GM12891 (cell line): ENCODE data around the gene VARS2.
A peak's percentile ranks its signal among the peaks of the same experiment; 100 is the strongest.
"Not testable (repeated sequence)": the region's sequence is repeated elsewhere in the genome, so short reads cannot be mapped to it uniquely, and the experiment has no call there.

Source experiments
- DNase-seq: peaks from one replicate; pipeline ENCODE4 v3.0.0; 2011; ENCODE audit warnings: low spot score; ENCODE audit not compliant: insufficient read length
- FAIRE-seq: peaks from 2 replicates; lab custom pipeline; 2011; peaks lifted over from hg19 to GRCh38; lab: Jason Lieb, UNC
- PAX5 ChIP-seq: IDR thresholded peaks from 2 replicates; pipeline ENCODE4 v1.6.1; 2011; ENCODE audit warnings: low read length, moderate library complexity, mild to moderate bottlenecking; ENCODE audit not compliant: insufficient read depth, severe bottlenecking
- POLR2A ChIP-seq: IDR thresholded peaks from 2 replicates; pipeline ENCODE4 v1.6.1; 2011; ENCODE audit warnings: low read depth, low read length, control low read depth
- POLR2AphosphoS5 ChIP-seq: IDR thresholded peaks from 2 replicates; pipeline ENCODE4 v1.6.1; 2011; ENCODE audit warnings: low read depth, low read length, control low read depth
- POU2F2 ChIP-seq: IDR thresholded peaks from 2 replicates; pipeline ENCODE4 v1.6.1; 2011; ENCODE audit warnings: low read depth, mild to moderate bottlenecking, control low read depth, low read length, moderate library complexity
- SPI1 ChIP-seq: IDR thresholded peaks from 2 replicates; pipeline ENCODE4 v1.6.1; 2011; ENCODE audit warnings: low read depth, low read length, control low read depth
- TAF1 ChIP-seq: IDR thresholded peaks from 2 replicates; pipeline ENCODE4 v1.6.1; 2011; ENCODE audit warnings: low read depth, low read length, control low read depth

Gene VARS2

GRCh38 chr6:30908700-30909099 lies 5.3 kb upstream of the VARS2 start:
- FAIRE-seq = no peak
- no peak for DNase-seq
- no peak for TF ChIP-seq POU2F2
- no peak for TF ChIP-seq PAX5
- TF ChIP-seq SPI1 = no peak
- no peak for TF ChIP-seq POLR2AphosphoS5
- no peak for TF ChIP-seq POLR2A
- TF ChIP-seq TAF1 = no peak

GRCh38 chr6:30910473-30910872 lies 3.6 kb upstream of the VARS2 start:
- FAIRE-seq, DNase-seq: not testable (repeated sequence)

GRCh38 chr6:30912746-30913520 lies 1.1 kb upstream of the VARS2 start:
- TF ChIP-seq TAF1 = no peak
- no peak for TF ChIP-seq PAX5
- TF ChIP-seq SPI1 = no peak
- no peak for TF ChIP-seq POLR2A
- no peak for TF ChIP-seq POLR2AphosphoS5
- TF ChIP-seq POU2F2 = no peak
- FAIRE-seq = no peak
- DNase-seq = no peak

- TF ChIP-seq SPI1 (no peak), POLR2A (no peak), POU2F2 (no peak), TAF1 (no peak), POLR2AphosphoS5 (no peak), PAX5 (no peak)
- FAIRE-seq = no peak
- no peak for DNase-seq
Observed at GRCh38 chr6:30913721-30914075, 340 bp upstream of the VARS2 start.

GRCh38 chr6:30914854-30915590 lies 984 bp downstream of the VARS2 start:
- DNase-seq (no peak), FAIRE-seq (no peak)
- TF ChIP-seq SPI1 = no peak
- no peak for TF ChIP-seq POU2F2
- no peak for TF ChIP-seq POLR2AphosphoS5
- TF ChIP-seq TAF1 = no peak
- TF ChIP-seq PAX5 = no peak

- FAIRE-seq = peak; percentile 48
- TF ChIP-seq POU2F2 = no peak
- no peak for TF ChIP-seq PAX5
- DNase-seq = peak; percentile 64
Observed at GRCh38 chr6:30915591-30915946, 1.5 kb downstream of the VARS2 start.

GRCh38 chr6:30917041-30917440 lies 3.0 kb downstream of the VARS2 start:
- FAIRE-seq (no peak), DNase-seq (no peak)
- TF ChIP-seq TAF1 (no peak), POLR2AphosphoS5 (no peak), POU2F2 (no peak), SPI1 (no peak), POLR2A (no peak), PAX5 (no peak)

- FAIRE-seq (no peak), DNase-seq (no peak)
- no peak for TF ChIP-seq POLR2AphosphoS5
- TF ChIP-seq TAF1 = no peak
- TF ChIP-seq SPI1 = no peak
- no peak for TF ChIP-seq POU2F2
- TF ChIP-seq PAX5 = no peak
- TF ChIP-seq POLR2A = no peak
Observed at GRCh38 chr6:30917487-30917886, 3.4 kb downstream of the VARS2 start.

GRCh38 chr6:30918670-30919069 lies 4.6 kb downstream of the VARS2 start:
- no peak for DNase-seq
- TF ChIP-seq TAF1 (no peak), POLR2A (no peak), POU2F2 (no peak), POLR2AphosphoS5 (no peak), SPI1 (no peak), PAX5 (no peak)
- FAIRE-seq = no peak

GRCh38 chr6:30922447-30922852 lies 8.4 kb downstream of the VARS2 start:
- TF ChIP-seq TAF1 (no peak), POU2F2 (no peak), POLR2A (no peak), PAX5 (no peak), SPI1 (no peak), POLR2AphosphoS5 (no peak)
- DNase-seq = no peak
- no peak for FAIRE-seq

- FAIRE-seq, DNase-seq: not testable (repeated sequence)
Observed at GRCh38 chr6:30924040-30924627, 10.1 kb downstream of the VARS2 start.
